Endothelial cell of umbilical vein (primary cell): Measurements from ENCODE around the gene RNH1. TPM values are rescaled to one million over a fixed set of nuclear protein-coding genes. Genes with fewer than 3 reads are reported as not detected.

ENCODE experiments used
- BruUV-seq: library from RNA; stranded (reverse); fragments of 400-500 nt; replicated peaks from 2 replicates; lab custom pipeline; 2021; lab: Mats Ljungman, UMichigan
- CTCF ChIA-PET: fragments of 300-600, 350-600 bp; sonication (Branson Sonifier 250); formaldehyde crosslinking; loops from one replicate; lab custom pipeline; 2021; ENCODE audit warnings: antibody characterized with exemption, inconsistent platforms; lab: Charles Lee
- POLR2A ChIA-PET: fragments of 300-600, 350-600 bp; sonication (Branson Sonifier 250); formaldehyde crosslinking; loops from one replicate; lab custom pipeline; 2021; ENCODE audit warnings: antibody characterized with exemption, inconsistent platforms; lab: Charles Lee
- DNase-seq: peaks from one replicate; pipeline ENCODE4 v3.0.0-alpha.2; 2011; ENCODE audit warnings: low read depth, low spot score
- FAIRE-seq: peaks from 2 replicates; lab custom pipeline; 2011; peaks lifted over from hg19 to GRCh38; lab: Jason Lieb, UNC
- H2AFZ ChIP-seq: 2 replicates; pipeline ENCODE4 v1.6.0; 2012; ENCODE audit warnings: low read depth, low read length, control low read depth, inconsistent platforms
- H3K27ac ChIP-seq: 2 replicates; pipeline ENCODE4 v1.5.1; 2011; ENCODE audit warnings: low read depth, mild to moderate bottlenecking, control low read depth, low read length, moderate library complexity; ENCODE audit not compliant: insufficient read depth
- H3K27me3 ChIP-seq, 2 experiments: 2 replicates each; pipeline versions ENCODE4 v1.6.0 to v1.6.1; 2011; ENCODE audit warnings: low read length in 2 of 2, mixed read lengths in 1 of 2; ENCODE audit not compliant: control insufficient read depth in 2 of 2, insufficient read depth in 2 of 2
- H3K36me3 ChIP-seq, 2 experiments: 2 replicates in 1 of 2; 3 replicates in 1 of 2; pipeline ENCODE4 v1.5.1; 2011; ENCODE audit warnings: low read length in 2 of 2, mild to moderate bottlenecking in 1 of 2, moderate library complexity in 1 of 2; ENCODE audit not compliant: control insufficient read depth in 2 of 2, insufficient read depth in 2 of 2; ENCODE audit errors: extremely low read depth in 1 of 2
- H3K4me1 ChIP-seq: 3 replicates; pipeline ENCODE4 v1.5.1; 2011; ENCODE audit warnings: mild to moderate bottlenecking, low read length; ENCODE audit not compliant: control insufficient read depth, insufficient read depth; ENCODE audit errors: extremely low read depth
- H3K4me2 ChIP-seq: 2 replicates; pipeline ENCODE4 v1.6.1; 2011; ENCODE audit warnings: low read length, control low read depth, mixed read lengths; ENCODE audit not compliant: insufficient read depth
- H3K4me3 ChIP-seq, 3 experiments: fragments of 200-600 bp in 1 of 3; sonication (generic), shearing (Covaris generic) in 1 of 3; replicated peaks in 1 of 3; 2 replicates each; pipeline ENCODE4 v1.5.1; 2011 to 2016; ENCODE audit warnings: control low read depth in 3 of 3, low read length in 3 of 3, mild to moderate bottlenecking in 2 of 3, inconsistent platforms in 1 of 3, low read depth in 1 of 3, moderate library complexity in 1 of 3; ENCODE audit not compliant: insufficient read depth in 1 of 3
- H3K79me2 ChIP-seq: 2 replicates; pipeline ENCODE4 v1.6.0; 2012; ENCODE audit warnings: low read length, inconsistent platforms; ENCODE audit not compliant: control insufficient read depth, insufficient read depth
- H3K9ac ChIP-seq: replicated peaks from 2 replicates; pipeline ENCODE3; 2011; ENCODE audit warnings: low read length, control low read depth; ENCODE audit not compliant: insufficient read depth; ENCODE audit errors: extremely low read depth
- H3K9me1 ChIP-seq: replicated peaks from 3 replicates; pipeline ENCODE4 v1.6.0; 2011; ENCODE audit warnings: mild to moderate bottlenecking, low read length; ENCODE audit not compliant: control insufficient read depth, insufficient read depth; ENCODE audit errors: extremely low read depth
- H3K9me3 ChIP-seq: replicated peaks from 2 replicates; pipeline ENCODE4 v1.5.1; 2012; ENCODE audit warnings: low read length, inconsistent platforms; ENCODE audit not compliant: control insufficient read depth, insufficient read depth
- H4K20me1 ChIP-seq: replicated peaks from 2 replicates; pipeline ENCODE3; 2011; ENCODE audit warnings: mild to moderate bottlenecking, low read length; ENCODE audit not compliant: control insufficient read depth, insufficient read depth; ENCODE audit errors: extremely low read depth
- GATA2 ChIP-seq: IDR thresholded peaks from 2 replicates; pipeline ENCODE4 v1.7.0; 2011; ENCODE audit warnings: low read depth, mild to moderate bottlenecking, moderate library complexity, mixed read lengths, low read length; ENCODE audit not compliant: insufficient read length, insufficient read depth
- JUN ChIP-seq: IDR thresholded peaks from 2 replicates; pipeline ENCODE4 v1.6.1; 2011; ENCODE audit warnings: borderline replicate concordance, low read depth; ENCODE audit not compliant: insufficient read length, insufficient read depth
- MYC ChIP-seq: IDR thresholded peaks from one replicate; pipeline ENCODE4 v1.6.1; 2011; ENCODE audit warnings: mild to moderate bottlenecking, low read depth, low read length
- POLR2A ChIP-seq: IDR thresholded peaks from 2 replicates; pipeline ENCODE4 v1.6.1; 2012; ENCODE audit warnings: low read depth, mild to moderate bottlenecking, control low read depth, low read length
- POLR2AphosphoS5 ChIP-seq: IDR thresholded peaks from 2 replicates; pipeline ENCODE4 v1.6.1; 2012; ENCODE audit warnings: low read depth, mild to moderate bottlenecking, control low read depth, low read length, moderate library complexity; ENCODE audit not compliant: insufficient read depth
- dilution Hi-C: fragments of 300-500 bp; cut with MboI; formaldehyde crosslinking; loops from one replicate; pipeline ENCODE4 v1.15.0; 2019; ENCODE audit warnings: low sequenced_read_pairs; ENCODE audit not compliant: extremely low pct_ligation_motif_present
- intact Hi-C: fragments of 100-400 bp; cut with micrococcal nuclease; formaldehyde crosslinking; loops from one replicate; pipeline ENCODE4 v1.10.0; 2022
- polyA plus RNA-seq, 4 experiments: library from polyadenylated mRNA; depleted of rRNA in 3 of 4; stranded (reverse) in 3 of 4; unstranded in 1 of 4; fragments of >200 nt; gene quantifications; 2 replicates each; pipeline versions ENCODE4 v1.2.1 to v1.2.3, GENCODE V29; 2011 to 2012; ENCODE audit warnings: missing spikeins in 1 of 4
- total RNA-seq: library from RNA; stranded (reverse); gene quantifications from 2 replicates; pipeline ENCODE4 v1.2.3, GENCODE V29; 2021
- TF ChIP-seq, protein P1 (sequence below), 2 donors: IDR thresholded peaks; 1 replicate in 1 of 2; 2 replicates in 1 of 2; pipeline ENCODE4 v1.5.1; 2011; ENCODE audit warnings: low read length in 2 of 2, mild to moderate bottlenecking in 2 of 2, moderate library complexity in 2 of 2, control low read depth in 1 of 2, inconsistent platforms in 1 of 2, low read depth in 1 of 2; ENCODE audit not compliant: insufficient read depth in 1 of 2; ENCODE audit errors: extremely low read depth in 1 of 2
- TF ChIP-seq, protein P2 (sequence below): IDR thresholded peaks from 2 replicates; pipeline ENCODE4 v1.6.1; 2011; ENCODE audit not compliant: insufficient read depth, insufficient read length

The RNH1 gene
- total and polyA plus RNA-seq, 2 donors (not counting 3 experiments of a cell fraction or from before 2014, with no cell fraction given): 144 to 198 TPM

DNA sequence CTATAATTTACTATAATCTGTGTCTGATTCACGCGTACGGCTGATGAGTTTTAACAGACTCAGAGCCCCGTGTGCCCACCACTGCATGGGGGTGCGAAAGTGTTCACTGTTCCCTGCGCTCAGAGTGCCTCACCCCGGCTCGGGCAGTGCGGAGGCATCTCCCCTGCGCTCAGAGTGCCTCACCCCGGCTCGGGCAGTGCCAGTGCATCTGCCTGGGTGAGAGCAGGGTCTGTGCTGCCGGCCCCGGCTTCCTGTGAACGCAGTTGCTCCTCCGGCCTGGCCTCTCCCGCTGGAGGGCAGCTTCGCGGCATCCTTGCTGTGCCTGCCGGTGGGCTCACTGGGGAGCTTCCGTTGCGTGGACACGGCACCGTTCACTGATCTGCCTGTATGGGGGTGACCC is 42.7 kb downstream of the RNH1 start:
- no TSS peak for BruUV-seq
- H3K4me2 ChIP-seq: no peak overlapping the region

More for the DNA sequence above, 42.7 kb downstream of the RNH1 start:
- Histone ChIP-seq H3K79me2 (peaks cover 3% of the 10 kb centered on the region), H3K27me3 (no peaks in the 10 kb centered on the region), H3K9me3 (no peaks in the 10 kb centered on the region), H3K4me3 (no peak overlapping the region), H3K4me1 (peaks cover under 1% of the 10 kb centered on the region), H3K27ac (no peak overlapping the region), H3K9me1 (no peaks in the 10 kb centered on the region), H3K36me3 (peaks cover 0 to 15% of the 10 kb centered on the region in 2 experiments), H4K20me1 (no peaks in the 10 kb centered on the region), H3K9ac (no peak overlapping the region), H2AFZ (no peak overlapping the region)
- DNase-seq: no peak
- dilution Hi-C loops (no loop called here), intact Hi-C loops (no loop called here)
- TF ChIP-seq, protein P1, sequence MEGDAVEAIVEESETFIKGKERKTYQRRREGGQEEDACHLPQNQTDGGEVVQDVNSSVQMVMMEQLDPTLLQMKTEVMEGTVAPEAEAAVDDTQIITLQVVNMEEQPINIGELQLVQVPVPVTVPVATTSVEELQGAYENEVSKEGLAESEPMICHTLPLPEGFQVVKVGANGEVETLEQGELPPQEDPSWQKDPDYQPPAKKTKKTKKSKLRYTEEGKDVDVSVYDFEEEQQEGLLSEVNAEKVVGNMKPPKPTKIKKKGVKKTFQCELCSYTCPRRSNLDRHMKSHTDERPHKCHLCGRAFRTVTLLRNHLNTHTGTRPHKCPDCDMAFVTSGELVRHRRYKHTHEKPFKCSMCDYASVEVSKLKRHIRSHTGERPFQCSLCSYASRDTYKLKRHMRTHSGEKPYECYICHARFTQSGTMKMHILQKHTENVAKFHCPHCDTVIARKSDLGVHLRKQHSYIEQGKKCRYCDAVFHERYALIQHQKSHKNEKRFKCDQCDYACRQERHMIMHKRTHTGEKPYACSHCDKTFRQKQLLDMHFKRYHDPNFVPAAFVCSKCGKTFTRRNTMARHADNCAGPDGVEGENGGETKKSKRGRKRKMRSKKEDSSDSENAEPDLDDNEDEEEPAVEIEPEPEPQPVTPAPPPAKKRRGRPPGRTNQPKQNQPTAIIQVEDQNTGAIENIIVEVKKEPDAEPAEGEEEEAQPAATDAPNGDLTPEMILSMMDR (IDR thresholded peaks at IDR 0.05; ENCODE audit: extremely low read depth in 1 of 2, insufficient read depth in 1 of 2, low read depth in 1 of 2, low read length in 2 of 2): no peak
- TF ChIP-seq GATA2 (no peak), JUN (no peak), POLR2AphosphoS5 (no peak), POLR2A (no peak), MYC (no peak)
- TF ChIP-seq, protein P2, sequence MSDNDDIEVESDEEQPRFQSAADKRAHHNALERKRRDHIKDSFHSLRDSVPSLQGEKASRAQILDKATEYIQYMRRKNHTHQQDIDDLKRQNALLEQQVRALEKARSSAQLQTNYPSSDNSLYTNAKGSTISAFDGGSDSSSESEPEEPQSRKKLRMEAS: no peak
- no peak for FAIRE-seq
- CTCF ChIA-PET: no interaction called here
- POLR2A ChIA-PET: no interaction called here
